Adrenal gland (tissue), 5 donors: ENCODE measurements around the gene ASB16.

Experiments
- POLR2A ChIP-seq, 2 donors: fragments of 450-650 bp; IDR thresholded peaks; one replicate each; pipeline ENCODE4 v1.6.1; 2017; ENCODE audit warnings: antibody characterized with exemption in 2 of 2, mild to moderate bottlenecking in 2 of 2, moderate library complexity in 1 of 2
- TF ChIP-seq, protein P1 (sequence below), 6 experiments: fragments of 450-650 bp in 4 of 6; fragments of 200-600 bp in 2 of 6; sonication (generic) in 1 of 6; IDR thresholded peaks; 1 replicate in 5 of 6; 2 replicates in 1 of 6; pipeline versions ENCODE4 v1.5.1 to v1.8.0; 2016 to 2021; ENCODE audit warnings: antibody characterized with exemption in 6 of 6, mild to moderate bottlenecking in 2 of 6, moderate library complexity in 1 of 6
- donor health status: DM: no; HTN: no; CAD: no.

- no peak for TF ChIP-seq POLR2A (IDR thresholded peaks at IDR 0.05)
- TF ChIP-seq, protein P1, sequence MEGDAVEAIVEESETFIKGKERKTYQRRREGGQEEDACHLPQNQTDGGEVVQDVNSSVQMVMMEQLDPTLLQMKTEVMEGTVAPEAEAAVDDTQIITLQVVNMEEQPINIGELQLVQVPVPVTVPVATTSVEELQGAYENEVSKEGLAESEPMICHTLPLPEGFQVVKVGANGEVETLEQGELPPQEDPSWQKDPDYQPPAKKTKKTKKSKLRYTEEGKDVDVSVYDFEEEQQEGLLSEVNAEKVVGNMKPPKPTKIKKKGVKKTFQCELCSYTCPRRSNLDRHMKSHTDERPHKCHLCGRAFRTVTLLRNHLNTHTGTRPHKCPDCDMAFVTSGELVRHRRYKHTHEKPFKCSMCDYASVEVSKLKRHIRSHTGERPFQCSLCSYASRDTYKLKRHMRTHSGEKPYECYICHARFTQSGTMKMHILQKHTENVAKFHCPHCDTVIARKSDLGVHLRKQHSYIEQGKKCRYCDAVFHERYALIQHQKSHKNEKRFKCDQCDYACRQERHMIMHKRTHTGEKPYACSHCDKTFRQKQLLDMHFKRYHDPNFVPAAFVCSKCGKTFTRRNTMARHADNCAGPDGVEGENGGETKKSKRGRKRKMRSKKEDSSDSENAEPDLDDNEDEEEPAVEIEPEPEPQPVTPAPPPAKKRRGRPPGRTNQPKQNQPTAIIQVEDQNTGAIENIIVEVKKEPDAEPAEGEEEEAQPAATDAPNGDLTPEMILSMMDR (IDR thresholded peaks at IDR 0.05) = no peak
Observed at GRCh38 chr17:44206825-44207155, 36.3 kb downstream of the ASB16 start.
